ENCODE measurements around the gene ODC1. TPM values are rescaled to one million over a fixed set of nuclear protein-coding genes. Genes with fewer than 3 reads are reported as not detected.

The ODC1 gene
- total RNA-seq, 1 donor from 2014 or later = 37.2 TPM

GRCh38 chr2:10397878-10398277 is 50.2 kb downstream of the ODC1 start:
- ATAC-seq = no peak
- intact Hi-C loops (cut with DNase I) = no loop called here
- no peak for DNase-seq (ENCODE audit: missing footprints)

- DNase-seq (ENCODE audit: missing footprints) = no peak
- intact Hi-C loops (cut with DNase I) = no loop called here
- ATAC-seq = no peak
These were observed 50.7 kb downstream of the ODC1 start for GRCh38 chr2:10397297-10397875.

- intact Hi-C loops (cut with DNase I) = no loop called here
- DNase-seq (ENCODE audit: missing footprints) (no peak), ATAC-seq (no peak)
These were observed 51.7 kb downstream of the ODC1 start for GRCh38 chr2:10396464-10396863.

GRCh38 chr2:10395893-10396292 is 52.2 kb downstream of the ODC1 start:
- DNase-seq (ENCODE audit: missing footprints) (no peak), ATAC-seq (no peak)
- intact Hi-C loops (cut with DNase I) = no loop called here

GRCh38 chr2:10393640-10393982 is 54.5 kb downstream of the ODC1 start:
- ATAC-seq = no peak

GRCh38 chr2:10392951-10393639 is 55.0 kb downstream of the ODC1 start:
- ATAC-seq (no peak), DNase-seq (ENCODE audit: missing footprints) (no peak)
- intact Hi-C loops (cut with DNase I) = no loop called here

More at GRCh38 chr2:10393640-10393982, 54.5 kb downstream of the ODC1 start:
- intact Hi-C loops (cut with DNase I) = no loop called here
- DNase-seq (ENCODE audit: missing footprints) = no peak

GRCh38 chr2:10392548-10392947 is 55.6 kb downstream of the ODC1 start:
- ATAC-seq = no peak
- intact Hi-C loops (cut with DNase I) = no loop called here
- no peak for DNase-seq (ENCODE audit: missing footprints)

- intact Hi-C loops (cut with DNase I) = no loop called here
- ATAC-seq (no peak), DNase-seq (ENCODE audit: missing footprints) (no peak)
These were observed 56.0 kb downstream of the ODC1 start for GRCh38 chr2:10392100-10392499.

- intact Hi-C loops (cut with DNase I) = no loop called here
These were observed 57.7 kb downstream of the ODC1 start for GRCh38 chr2:10390369-10390801.

More at GRCh38 chr2:10390369-10390801, 57.7 kb downstream of the ODC1 start:
- DNase-seq (ENCODE audit: missing footprints) = no peak
- no peak for ATAC-seq

Other genes with a start within 250 kb of the ODC1 start
- 41.9 TPM for gene HPCAL1, start 145.4 kb downstream of the ODC1 start, total RNA-seq
- 17.5 TPM for gene NOL10, start 241.6 kb upstream of the ODC1 start, total RNA-seq